DOHH2 (cell line): ENCODE measurements around the gene CIT.
A peak's percentile ranks its signal among the peaks of the same experiment; 100 is the strongest.

Experiments
- H3F3A ChIP-seq: fragments of 200-600 bp; sonication (generic), shearing (Covaris generic); 2 replicates; pipeline ENCODE4 v1.6.0; 2016; ENCODE audit warnings: antibody characterized with exemption, mild to moderate bottlenecking; ENCODE audit not compliant: control insufficient read depth, insufficient read depth
- H3K27ac ChIP-seq: fragments of 200-600 bp; sonication (generic); 2 replicates; pipeline ENCODE4 v1.5.1; 2014; ENCODE audit warnings: low read depth, mild to moderate bottlenecking, low read length, moderate library complexity
- H3K27me3 ChIP-seq: fragments of 200-600 bp; sonication (generic); 2 replicates; pipeline ENCODE4 v1.6.1; 2014; ENCODE audit warnings: mild to moderate bottlenecking, low read length, mixed read lengths; ENCODE audit not compliant: control insufficient read depth
- H3K36me3 ChIP-seq: fragments of 200-600 bp; sonication (generic); 2 replicates; pipeline ENCODE4 v1.6.1; 2014; ENCODE audit warnings: mild to moderate bottlenecking, low read length, moderate library complexity, mixed read lengths; ENCODE audit not compliant: control insufficient read depth
- H3K4me1 ChIP-seq: fragments of 200-600 bp; sonication (generic); 2 replicates; pipeline ENCODE4 v1.6.1; 2014; ENCODE audit warnings: mild to moderate bottlenecking, low read length, mixed read lengths; ENCODE audit not compliant: control insufficient read depth
- H3K4me2 ChIP-seq: fragments of 200-600 bp; sonication (generic); 2 replicates; pipeline ENCODE4 v1.6.0; 2014; ENCODE audit warnings: mild to moderate bottlenecking, low read length, moderate library complexity
- H3K4me3 ChIP-seq: fragments of 200-600 bp; sonication (generic); 2 replicates; pipeline ENCODE4 v1.5.1; 2014; ENCODE audit warnings: mild to moderate bottlenecking, low read length, mixed read lengths
- H3K79me2 ChIP-seq: fragments of 200-600 bp; sonication (generic); 2 replicates; pipeline ENCODE4 v1.6.1; 2014; ENCODE audit warnings: mild to moderate bottlenecking, low read length, mixed read lengths; ENCODE audit not compliant: control insufficient read depth
- H3K9me2 ChIP-seq: fragments of 200-600 bp; sonication (generic); replicated peaks from 2 replicates; pipeline ENCODE4 v1.6.1; 2014; ENCODE audit warnings: mild to moderate bottlenecking, low read length, mixed read lengths; ENCODE audit not compliant: control insufficient read depth
- H3K9me3 ChIP-seq: fragments of 200-600 bp; sonication (generic); 2 replicates; pipeline ENCODE4 v1.6.1; 2014; ENCODE audit warnings: antibody characterized with exemption, low read length, mixed read lengths; ENCODE audit not compliant: control insufficient read depth, insufficient read depth
- H4K20me1 ChIP-seq: fragments of 200-600 bp; sonication (generic); 2 replicates; pipeline ENCODE4 v1.6.0; 2014; ENCODE audit warnings: low read depth, mild to moderate bottlenecking, antibody characterized with exemption, low read length, moderate library complexity; ENCODE audit not compliant: control insufficient read depth, insufficient read depth
- EZH2phosphoT487 ChIP-seq: fragments of 200-600 bp; sonication (generic); IDR thresholded peaks from 2 replicates; pipeline ENCODE4 v1.6.1; 2017; ENCODE audit warnings: borderline replicate concordance, mild to moderate bottlenecking, antibody characterized with exemption, low read length, moderate library complexity, mixed read lengths
- TF ChIP-seq, protein P1 (sequence below): fragments of 200-600 bp; sonication (generic); IDR thresholded peaks from one replicate; pipeline ENCODE4 v1.5.1; 2014; ENCODE audit warnings: antibody characterized with exemption, mild to moderate bottlenecking, low read depth, low read length; ENCODE audit not compliant: poor library complexity, severe bottlenecking

Gene CIT

DNA sequence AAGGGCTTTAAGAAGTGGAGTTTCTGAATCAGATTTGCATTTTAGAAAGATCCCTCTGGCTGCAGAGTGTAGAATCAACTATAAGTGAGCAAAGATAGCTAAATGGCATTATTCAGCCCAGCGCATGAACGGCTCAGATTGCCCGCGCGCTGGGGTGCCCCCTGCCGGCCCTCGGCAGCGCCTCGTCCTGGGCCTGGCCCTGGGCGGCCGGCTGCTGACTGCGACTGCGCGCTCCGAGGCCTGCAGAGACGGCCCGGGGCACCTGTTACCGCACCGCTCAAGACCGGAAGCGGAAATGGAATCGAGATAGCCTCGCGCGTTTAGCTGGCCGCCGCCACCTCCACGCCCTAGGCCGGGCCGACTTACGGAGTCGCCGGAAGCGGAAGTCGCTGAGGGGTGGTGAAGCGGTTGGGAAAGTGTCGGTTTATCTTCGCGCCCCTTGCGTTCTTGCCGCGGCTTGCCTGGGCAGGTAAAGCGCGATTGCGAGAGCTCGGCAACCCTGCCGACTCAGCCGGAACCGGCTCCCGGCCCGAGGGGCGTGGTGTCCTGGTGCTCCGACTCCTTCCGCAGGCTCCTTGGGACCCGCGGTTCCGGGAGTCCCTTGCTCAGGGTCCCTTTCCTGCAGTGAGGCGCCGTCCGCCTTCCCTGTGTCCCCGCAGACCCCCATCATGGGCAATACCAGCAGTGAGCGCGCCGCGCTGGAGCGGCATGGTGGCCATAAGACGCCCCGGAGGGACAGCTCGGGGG is 209.4 kb downstream of the CIT start, which contains the start of gene PRKAB1:
PRKAB1 (plus strand) TSS at position 557 of the 747 bp plus-strand sequence; CDS start at position 669, 112 bp downstream.
- TF ChIP-seq EZH2phosphoT487 = no peak
- TF ChIP-seq, protein P1, sequence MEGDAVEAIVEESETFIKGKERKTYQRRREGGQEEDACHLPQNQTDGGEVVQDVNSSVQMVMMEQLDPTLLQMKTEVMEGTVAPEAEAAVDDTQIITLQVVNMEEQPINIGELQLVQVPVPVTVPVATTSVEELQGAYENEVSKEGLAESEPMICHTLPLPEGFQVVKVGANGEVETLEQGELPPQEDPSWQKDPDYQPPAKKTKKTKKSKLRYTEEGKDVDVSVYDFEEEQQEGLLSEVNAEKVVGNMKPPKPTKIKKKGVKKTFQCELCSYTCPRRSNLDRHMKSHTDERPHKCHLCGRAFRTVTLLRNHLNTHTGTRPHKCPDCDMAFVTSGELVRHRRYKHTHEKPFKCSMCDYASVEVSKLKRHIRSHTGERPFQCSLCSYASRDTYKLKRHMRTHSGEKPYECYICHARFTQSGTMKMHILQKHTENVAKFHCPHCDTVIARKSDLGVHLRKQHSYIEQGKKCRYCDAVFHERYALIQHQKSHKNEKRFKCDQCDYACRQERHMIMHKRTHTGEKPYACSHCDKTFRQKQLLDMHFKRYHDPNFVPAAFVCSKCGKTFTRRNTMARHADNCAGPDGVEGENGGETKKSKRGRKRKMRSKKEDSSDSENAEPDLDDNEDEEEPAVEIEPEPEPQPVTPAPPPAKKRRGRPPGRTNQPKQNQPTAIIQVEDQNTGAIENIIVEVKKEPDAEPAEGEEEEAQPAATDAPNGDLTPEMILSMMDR = peak; percentile 94
- Histone ChIP-seq H3K9me2 (no peaks in the 10 kb centered on the region), H4K20me1 (0 out of 2 replicates have a peak, but pooled peaks cover 5% of the 10 kb centered on the region), H3K4me2 (peak within 1 kb of the TSS; percentile 90), H3K9me3 (no peaks in the 10 kb centered on the region), H3K27ac (peak within 1 kb of the TSS; percentile 95), H3K36me3 (peaks cover 43% of the 10 kb centered on the region), H3K79me2 (peaks cover 49% of the 10 kb centered on the region), H3F3A (peaks cover 13% of the 10 kb centered on the region), H3K4me3 (peak within 1 kb of the TSS; percentile 99), H3K27me3 (no peaks in the 10 kb centered on the region), H3K4me1 (peaks cover 43% of the 10 kb centered on the region)

DNA sequence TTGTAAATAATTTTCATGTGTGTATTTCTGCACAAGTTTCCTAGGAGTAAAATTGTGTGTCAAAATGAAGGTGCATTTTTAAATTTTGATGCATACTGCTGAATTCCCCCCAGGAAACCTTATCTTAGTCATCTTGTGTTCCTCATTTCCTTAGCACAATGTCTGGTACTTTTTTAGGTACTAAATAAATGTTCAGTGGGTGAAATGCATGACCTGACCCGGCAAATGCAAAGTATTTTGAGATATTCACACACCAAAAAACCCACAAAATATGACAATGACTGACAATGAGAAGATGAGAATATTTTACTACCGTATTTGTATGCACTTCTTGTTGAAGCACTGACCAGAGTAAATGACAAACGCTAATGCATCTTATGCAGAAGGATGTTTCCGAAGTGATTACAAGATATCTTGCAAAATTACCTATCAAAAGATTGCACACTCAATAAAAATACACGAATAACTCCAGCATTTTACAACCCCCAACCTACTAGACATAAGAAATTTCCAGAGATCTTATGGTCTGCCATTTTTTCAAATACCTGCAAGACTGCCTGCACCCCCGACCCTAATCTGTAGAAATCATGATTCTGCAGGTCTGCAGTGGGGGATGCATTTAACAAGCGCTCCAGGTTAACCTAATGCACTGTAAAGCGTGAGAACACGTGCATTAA is 210.1 kb downstream of the CIT start:
- TF ChIP-seq, protein P1 = no peak
- no peak for TF ChIP-seq EZH2phosphoT487
- Histone ChIP-seq H4K20me1 (0 out of 2 replicates have a peak, but pooled peaks cover 5% of the 10 kb centered on the region), H3K4me3 (peak overlapping the region; percentile 99), H3K9me2 (no peaks in the 10 kb centered on the region), H3K9me3 (no peaks in the 10 kb centered on the region), H3K4me1 (peaks cover 43% of the 10 kb centered on the region), H3F3A (peaks cover 13% of the 10 kb centered on the region), H3K27me3 (no peaks in the 10 kb centered on the region), H3K36me3 (peaks cover 36% of the 10 kb centered on the region), H3K27ac (peak overlapping the region; percentile 95), H3K79me2 (peaks cover 42% of the 10 kb centered on the region), H3K4me2 (peak overlapping the region; percentile 90)

DNA sequence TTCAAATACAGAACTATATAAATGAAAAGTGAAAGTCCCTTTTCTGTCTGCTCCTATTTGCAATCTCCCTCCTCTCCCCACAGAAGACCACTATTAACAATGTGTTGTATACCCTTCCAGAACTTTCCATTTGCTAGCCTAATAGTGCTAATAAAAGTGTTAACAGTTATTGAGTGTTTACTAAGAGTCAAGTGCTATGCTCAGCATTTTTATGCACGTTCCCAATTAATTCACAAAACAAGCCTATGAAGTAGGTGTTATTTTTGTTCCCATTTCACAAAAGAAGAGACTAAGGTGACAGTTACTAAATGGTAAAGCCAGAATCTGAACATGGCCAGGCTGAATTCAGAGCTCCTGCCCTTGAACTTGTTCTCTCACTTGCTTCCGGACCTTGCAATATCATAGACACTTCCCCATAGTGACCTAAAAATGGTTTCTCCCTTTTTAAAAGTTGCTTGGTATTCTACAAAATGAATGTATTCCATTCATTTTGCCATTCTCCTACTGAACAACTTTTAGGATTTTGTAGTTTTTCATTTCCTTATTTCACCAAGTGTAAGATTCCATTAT is 210.8 kb downstream of the CIT start:
- TF ChIP-seq EZH2phosphoT487 = no peak
- TF ChIP-seq, protein P1 = no peak
- H3K27ac ChIP-seq = peak overlapping the region; percentile 95
- H3K36me3 ChIP-seq = peaks cover 29% of the 10 kb centered on the region
- H3K79me2 ChIP-seq = peaks cover 35% of the 10 kb centered on the region
- H3K4me1 ChIP-seq = peaks cover 43% of the 10 kb centered on the region
- no peaks in the 10 kb centered on the region for H3K9me2 ChIP-seq
- H3K4me2 ChIP-seq = peak overlapping the region; percentile 90
- no peaks in the 10 kb centered on the region for H3K27me3 ChIP-seq
- no peaks in the 10 kb centered on the region for H3K9me3 ChIP-seq
- 0 out of 2 replicates have a peak, but pooled peaks cover 5% of the 10 kb centered on the region for H4K20me1 ChIP-seq
- H3K4me3 ChIP-seq = peak overlapping the region; percentile 99
- peaks cover 13% of the 10 kb centered on the region for H3F3A ChIP-seq
